GM19452 (cell line): ENCODE data around the gene THUMPD2.

Experiments
- ATAC-seq: cut with Tn5 transposase; IDR thresholded peaks from one replicate; pipeline ENCODE4 v1.9.1; 2021; ENCODE audit not compliant: unreplicated experiment

Gene THUMPD2

GRCh38 chr2:39762448-39762847, 16.6 kb downstream of the THUMPD2 start:
- no peak for ATAC-seq

DNA sequence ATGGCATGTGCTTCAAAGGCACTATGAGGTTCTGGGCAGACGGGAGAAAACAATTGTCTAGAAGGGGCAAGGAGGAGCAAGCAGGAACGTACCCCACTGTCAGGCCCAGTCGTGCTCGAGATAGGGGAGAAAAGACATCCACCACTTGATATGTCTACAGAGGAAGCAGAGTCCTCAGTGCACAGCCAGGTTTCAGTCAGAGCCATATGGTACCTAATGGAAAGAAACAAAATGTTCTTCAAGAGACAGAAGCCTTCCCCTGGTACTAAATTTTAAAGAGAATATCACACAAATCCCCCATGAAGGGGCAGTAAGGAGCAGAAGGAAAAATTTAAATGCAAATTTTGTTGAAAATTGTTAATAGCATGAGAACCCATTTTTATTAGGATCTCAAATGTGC, 21.9 kb downstream of the THUMPD2 start:
- ATAC-seq = no peak

DNA sequence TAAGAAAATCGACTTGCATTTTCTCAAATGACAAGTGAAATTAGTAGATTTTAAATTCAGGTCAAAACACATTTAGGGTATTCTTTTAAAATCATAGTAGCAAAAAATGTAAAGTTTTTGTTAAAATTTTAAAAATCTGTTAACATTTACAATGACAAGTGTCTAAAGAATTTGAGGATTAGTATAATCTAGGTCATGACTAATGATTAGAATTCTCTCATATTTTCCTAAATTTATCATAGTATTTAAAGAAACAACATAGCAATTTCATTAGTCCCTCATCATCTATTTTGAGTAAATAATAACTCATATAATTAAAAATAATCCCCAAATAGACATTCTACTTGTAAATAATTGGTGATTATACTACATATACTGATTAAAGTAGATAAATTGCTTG, 23.6 kb downstream of the THUMPD2 start:
- no peak for ATAC-seq

DNA sequence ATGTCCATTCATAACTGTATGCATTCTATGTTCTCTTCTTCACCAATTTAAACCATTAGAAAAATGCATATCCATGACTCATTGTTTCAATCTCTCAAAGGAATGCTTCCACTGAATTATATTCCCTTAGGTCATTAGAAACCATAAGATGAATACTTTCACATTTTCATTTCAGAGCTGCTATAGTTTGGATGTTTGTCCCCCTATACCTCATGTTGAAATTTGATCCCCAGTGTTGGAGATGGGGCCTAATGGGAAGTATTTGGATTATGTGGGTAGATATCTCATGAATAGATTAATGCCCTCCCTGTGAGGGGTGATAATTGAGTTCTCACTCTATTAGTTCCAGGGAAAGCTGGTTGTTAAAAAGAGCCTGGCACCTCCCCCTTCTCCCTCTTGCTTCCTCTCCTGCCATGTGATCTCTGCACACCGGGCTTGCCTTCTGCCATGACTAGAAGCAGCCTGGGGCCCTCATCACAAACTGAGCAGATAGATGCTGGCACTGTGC, 35.7 kb downstream of the THUMPD2 start:
- ATAC-seq = no peak

DNA sequence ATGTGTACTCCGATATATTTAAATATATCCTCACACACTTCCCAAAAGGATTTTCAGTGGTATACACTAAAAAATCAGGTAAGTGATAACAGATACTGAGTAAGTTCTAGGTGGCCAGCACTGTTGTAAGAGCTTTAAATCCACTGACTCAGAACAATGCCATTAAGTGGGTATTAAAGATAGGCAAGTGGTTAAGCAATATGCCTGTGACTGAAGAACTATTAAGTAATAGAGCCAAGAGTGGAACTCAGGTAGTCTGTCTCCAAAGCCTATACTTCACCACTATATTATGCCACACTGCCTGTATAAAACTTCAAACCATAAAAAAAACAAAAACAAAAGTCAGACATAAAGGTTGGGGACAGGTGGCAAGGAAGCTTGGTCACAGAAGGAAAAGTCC, 37.2 kb downstream of the THUMPD2 start:
- ATAC-seq = no peak

- ATAC-seq = no peak
Observed at GRCh38 chr2:39739386-39739785, 39.7 kb downstream of the THUMPD2 start.

DNA sequence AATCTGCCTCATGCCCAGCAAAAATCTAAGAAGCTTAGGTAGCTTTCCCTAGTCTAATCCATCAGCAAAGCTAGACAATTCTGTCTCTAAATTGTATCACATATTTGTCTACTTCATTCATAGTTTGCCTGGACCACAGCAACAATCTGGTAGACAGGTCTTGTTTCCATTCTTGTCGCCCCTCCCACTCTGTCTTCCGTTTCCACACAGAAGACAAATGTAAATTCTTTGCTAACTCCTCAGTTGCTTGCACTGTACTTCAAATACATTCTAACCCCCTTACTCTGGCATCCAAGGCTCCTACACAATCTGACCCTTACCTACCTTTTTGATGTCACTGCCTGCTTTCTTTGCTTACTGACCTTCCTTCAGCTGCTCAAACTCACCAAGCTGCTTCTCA, 40.1 kb downstream of the THUMPD2 start:
- no peak for ATAC-seq

GRCh38 chr2:39737661-39738060, 41.4 kb downstream of the THUMPD2 start:
- no peak for ATAC-seq

DNA sequence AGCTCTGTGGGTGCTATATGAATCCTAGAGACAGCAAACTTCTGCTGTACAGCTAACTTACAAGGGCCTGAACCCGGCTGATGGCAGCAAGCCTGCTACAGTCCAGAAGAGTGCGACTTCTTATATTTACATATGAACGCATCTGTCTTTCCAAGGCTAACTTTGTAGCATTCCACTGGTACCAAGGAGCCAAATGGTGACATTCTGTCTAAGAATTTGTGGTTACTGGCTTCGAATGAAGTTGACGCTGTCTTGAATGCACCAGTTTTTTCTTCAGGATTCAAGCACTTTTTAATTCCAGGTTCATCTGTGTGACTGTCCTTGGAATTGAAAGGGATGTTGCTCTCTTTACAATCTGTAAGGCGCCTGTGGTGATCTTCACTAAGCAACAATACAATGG, 42.4 kb downstream of the THUMPD2 start:
- no peak for ATAC-seq

DNA sequence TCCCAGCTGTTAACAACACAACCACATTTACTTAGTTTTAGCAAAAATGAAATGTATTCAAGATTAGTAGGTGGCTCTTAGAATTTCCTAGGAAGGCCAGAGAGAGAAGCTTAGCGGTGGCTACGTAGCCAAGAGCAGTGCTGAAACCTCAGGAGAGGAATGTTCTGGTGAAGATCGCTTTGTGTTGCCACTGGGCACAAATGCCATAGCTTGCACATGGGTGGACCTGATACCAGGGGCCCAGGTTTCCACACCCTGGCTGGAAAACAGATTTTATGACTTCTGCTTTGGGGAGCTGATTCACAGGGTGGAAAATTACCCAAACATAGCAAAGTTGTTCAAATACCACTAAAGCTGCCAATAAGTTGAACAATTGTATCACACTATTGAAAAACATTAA, 43.4 kb downstream of the THUMPD2 start:
- no peak for ATAC-seq

DNA sequence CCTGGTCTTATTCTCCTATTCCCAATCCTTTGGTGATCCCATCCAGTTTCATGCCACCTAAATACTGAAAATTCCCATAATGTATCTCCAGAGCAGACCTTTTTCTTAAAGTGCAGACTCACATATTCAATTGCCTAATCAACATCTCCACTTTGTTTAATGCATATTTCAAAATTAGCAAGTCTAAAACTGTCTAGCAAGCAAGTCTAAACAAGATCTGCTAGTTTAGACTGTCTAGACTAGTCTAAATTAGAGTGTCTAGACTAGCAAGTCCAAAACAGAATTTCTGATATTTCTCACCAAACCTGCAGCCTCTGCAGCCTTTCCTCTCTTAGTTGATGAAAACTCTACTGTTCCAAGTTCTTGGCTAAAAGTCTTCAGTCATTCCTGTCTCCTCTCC, 44.6 kb downstream of the THUMPD2 start:
- ATAC-seq = no peak

GRCh38 chr2:39733070-39733674, 45.9 kb downstream of the THUMPD2 start:
- ATAC-seq = no peak

GRCh38 chr2:39732482-39732881, 46.6 kb downstream of the THUMPD2 start:
- ATAC-seq = no peak

DNA sequence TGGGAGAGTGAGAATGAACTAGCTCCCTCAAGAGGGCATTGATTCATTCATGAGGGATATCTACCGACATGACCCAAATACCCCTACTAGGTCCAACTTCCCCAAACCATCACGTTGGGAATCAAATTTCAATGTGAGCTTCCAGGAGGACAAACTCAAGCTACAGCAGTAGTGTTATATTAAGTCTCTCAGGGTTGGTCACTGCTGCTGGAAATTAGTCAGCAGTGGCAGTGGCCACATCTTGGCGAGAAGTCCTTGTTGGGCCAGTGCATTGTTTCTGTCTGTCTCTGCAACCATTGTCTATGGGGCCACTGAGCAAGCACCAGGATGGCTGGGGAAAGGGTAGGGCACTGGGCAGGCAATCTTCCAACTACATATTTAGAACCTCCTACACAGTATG, 47.5 kb downstream of the THUMPD2 start:
- no peak for ATAC-seq

GRCh38 chr2:39730685-39731302, 48.3 kb downstream of the THUMPD2 start:
- peak; percentile 37 for ATAC-seq

GRCh38 chr2:39730276-39730675, 48.8 kb downstream of the THUMPD2 start:
- no peak for ATAC-seq

DNA sequence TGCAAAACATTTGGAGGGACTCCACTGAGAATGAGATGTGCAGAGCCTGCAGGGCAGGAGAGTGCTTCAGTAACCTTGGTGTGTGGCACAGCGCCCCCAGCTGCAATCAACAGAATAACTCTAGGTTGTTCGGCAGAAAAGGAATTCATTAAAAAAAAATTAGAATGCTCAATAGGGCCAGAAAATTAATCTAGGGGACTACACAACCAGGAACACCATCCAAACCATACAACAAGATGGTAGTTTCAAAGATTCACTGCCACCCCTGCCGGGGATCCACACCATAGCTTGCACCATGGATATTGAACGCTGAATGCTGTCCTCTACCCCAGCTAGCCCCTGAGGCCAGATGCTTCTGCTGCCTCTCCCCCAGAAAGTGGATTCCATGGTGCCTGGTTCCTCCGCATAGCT, 50.1 kb downstream of the THUMPD2 start:
- ATAC-seq = no peak

DNA sequence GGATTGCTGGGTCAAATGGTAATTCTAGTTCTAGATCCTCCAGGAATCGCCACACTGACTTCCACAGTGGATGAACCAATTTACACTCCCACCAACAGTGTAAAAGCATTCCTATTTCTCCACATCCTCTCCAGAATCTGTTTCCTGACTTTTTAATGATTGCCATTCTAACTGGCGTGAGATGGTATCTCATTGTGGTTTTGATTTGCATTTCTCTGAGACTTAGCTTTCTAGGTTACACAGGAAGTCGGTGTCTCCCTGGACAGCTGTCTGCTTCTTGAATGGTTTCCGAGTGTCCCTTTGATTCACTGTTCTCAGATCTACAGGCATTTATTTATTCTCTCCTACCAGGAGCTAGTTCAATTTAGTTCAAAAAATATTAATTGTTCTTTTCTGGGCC, 51.0 kb downstream of the THUMPD2 start:
- peak; percentile 72 for ATAC-seq

GRCh38 chr2:39725401-39725800, 53.7 kb downstream of the THUMPD2 start:
- no peak for ATAC-seq

DNA sequence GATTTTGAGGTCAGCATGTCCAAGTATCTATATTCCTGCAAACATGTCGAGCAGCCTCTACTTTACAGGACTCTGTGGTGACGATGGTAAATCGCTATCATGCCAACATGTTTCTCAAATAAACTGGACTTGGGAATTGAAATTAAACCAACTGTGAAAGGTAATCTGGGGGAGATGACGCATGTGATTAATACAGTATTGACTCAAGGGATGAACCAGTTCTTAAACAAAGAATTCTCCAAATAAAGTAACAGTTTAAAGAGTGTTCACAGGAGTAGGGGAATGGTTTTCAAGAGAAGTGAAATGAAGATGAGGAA, 54.3 kb downstream of the THUMPD2 start:
- ATAC-seq = no peak

DNA sequence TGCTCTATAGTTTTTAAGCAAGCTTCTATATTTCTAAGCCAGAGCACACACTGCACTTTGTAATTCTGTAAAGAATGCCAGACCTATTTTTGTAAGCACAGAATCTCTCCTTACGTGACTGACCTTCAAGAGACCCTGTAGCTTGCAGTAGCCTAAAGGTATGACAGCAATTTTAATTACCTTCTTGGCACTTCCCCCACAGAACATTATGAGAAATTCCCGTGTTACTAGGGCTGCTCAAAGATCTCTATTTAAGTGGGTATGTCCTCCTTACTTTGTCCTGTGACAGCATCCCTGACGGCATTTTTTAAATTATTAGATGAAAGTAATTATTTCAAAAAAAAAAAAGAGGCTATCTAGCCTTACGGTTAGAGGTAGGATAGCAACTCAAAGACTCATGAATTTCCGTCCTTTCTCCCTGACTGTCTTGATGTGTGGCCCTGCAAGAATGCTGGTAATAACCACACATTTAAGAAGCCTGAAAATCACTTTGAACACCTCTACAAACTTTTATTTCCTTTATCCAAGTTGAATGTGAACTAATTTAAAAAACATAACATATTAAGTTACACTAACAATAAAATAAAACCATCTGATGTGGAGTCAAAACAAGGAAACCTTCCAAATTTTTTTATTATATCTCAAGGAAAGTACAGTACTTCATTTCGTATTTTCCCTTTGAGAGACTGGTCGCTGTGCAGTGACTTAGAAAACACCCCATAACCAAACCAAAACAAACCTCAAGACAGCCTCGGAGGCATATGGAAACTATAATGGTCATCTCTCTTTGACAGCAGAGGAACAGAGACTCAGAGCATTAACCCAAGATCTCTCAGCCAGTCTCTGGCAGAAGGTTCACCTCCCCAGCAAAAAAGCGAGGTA, 54.9 kb downstream of the THUMPD2 start:
- no peak for ATAC-seq

DNA sequence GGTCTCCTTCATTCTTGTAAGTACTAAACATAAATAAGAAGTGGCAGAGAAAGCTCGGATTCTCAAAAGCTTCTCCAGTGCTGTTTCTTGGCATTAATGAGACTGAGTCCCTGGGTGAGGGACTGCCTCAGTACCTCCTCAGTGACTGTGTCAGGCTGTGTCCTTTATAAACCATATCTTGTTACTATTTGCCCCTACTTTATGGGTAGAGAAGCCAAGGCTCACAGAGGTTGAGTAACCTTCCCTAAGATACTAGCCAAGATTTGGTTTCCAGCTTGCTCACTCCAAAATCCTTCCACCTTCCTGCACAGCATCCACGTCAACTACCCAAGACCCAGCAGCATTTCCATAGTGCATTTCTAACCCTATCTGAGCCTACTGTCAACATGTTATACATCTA, 55.6 kb downstream of the THUMPD2 start:
- ATAC-seq = no peak
